HG03457 (cell line): ENCODE measurements around the gene ELAVL2.

ENCODE experiments used
- ATAC-seq: cut with Tn5 transposase; IDR thresholded peaks from one replicate; pipeline ENCODE4 v1.9.1; 2021; ENCODE audit warnings: moderate number of reproducible peaks; ENCODE audit not compliant: unreplicated experiment

Gene ELAVL2

DNA sequence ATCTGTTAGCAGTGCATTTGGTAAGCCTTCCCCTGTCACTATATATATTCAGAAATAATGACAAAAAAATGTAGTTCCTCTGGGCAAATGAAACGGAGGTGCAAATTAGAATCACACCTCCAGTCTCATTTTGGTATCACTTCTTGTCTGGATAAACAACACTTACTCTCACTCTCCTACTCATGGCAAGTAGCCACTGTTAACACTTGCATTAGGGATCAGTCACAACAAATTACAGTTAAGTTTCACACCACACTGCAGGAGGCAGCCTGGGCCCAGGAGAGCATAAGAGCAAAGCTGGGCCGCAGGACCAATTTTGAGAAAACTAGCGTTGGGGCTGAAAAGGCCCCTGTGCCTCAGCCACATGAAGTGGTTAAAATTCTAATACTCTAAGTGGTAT, 161.0 kb downstream of the ELAVL2 start:
- ATAC-seq, result no peak

DNA sequence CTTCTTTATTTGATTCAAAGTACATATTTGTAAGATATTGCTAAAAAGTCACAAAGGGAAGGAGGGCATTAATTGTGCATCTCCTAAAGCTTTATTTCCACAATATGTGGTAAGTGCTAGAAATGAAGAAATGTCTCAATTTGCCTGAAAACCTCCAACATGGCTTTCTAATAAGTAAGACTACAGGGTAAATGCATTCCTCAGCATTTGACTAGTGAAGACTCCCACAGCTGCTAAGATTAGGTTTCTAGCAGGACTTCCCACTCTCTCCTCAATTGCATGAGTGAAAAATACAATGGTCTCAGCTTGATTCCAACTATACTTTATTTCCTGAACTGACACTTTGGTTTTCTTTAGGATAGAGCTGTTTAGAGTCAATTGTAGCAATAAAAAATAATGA, 162.1 kb downstream of the ELAVL2 start:
- ATAC-seq, result no peak

DNA sequence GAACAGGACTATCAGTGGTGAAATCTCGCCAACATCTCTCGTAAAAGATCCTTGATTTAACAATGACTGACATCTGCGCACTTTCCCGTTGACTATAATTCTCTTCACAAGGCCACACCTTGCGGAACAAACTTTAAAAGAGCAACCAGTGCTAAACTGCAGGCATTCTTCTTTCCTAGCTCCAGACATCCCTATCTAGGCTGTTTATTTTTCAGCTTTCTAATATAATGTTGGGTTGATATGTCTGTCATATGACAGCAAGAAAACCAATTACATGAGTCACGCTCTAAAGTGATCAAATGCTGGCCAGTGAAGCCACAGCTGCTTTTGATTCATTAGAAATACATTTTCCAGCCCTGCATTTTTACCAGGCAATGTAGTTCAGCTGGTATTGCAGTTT, 162.5 kb downstream of the ELAVL2 start:
- no peak for ATAC-seq

DNA sequence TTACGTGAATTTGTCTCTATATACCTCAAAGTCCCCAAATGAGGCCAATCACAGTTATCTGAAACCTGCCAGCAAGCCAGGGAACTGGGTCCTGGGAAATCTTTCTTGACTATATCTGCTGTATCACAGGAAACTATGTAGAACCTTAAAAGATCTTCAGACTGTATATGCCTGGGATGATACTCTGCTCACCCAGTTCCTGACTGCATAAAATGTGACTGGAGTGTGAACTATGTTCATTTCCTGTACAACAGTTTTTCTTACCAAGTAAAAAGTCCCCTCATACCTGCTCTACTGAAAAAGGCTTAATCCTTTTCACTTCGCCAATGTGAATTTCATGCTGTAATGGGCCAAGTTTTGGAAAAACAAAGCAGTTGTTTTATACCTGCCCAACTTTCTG, 162.9 kb downstream of the ELAVL2 start:
- no peak for ATAC-seq

DNA sequence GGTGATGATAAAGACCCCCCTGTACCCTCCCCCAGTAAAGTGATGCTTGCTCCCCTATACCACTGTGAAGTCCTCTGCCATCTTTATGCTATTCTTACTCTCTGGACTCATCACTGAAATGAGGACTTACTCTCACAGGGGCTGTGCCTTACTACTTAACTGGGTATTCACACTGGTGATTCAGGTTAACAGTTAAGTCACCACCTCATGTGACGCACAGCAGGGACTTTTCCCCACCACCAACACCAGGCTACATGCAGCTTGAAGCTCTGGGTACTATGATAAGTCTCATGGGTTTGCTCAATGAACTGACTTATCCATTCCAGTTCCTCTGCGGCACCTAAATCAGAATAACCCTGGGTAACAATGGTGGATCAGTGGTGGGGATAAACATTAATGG, 163.7 kb downstream of the ELAVL2 start:
- ATAC-seq, result no peak

DNA sequence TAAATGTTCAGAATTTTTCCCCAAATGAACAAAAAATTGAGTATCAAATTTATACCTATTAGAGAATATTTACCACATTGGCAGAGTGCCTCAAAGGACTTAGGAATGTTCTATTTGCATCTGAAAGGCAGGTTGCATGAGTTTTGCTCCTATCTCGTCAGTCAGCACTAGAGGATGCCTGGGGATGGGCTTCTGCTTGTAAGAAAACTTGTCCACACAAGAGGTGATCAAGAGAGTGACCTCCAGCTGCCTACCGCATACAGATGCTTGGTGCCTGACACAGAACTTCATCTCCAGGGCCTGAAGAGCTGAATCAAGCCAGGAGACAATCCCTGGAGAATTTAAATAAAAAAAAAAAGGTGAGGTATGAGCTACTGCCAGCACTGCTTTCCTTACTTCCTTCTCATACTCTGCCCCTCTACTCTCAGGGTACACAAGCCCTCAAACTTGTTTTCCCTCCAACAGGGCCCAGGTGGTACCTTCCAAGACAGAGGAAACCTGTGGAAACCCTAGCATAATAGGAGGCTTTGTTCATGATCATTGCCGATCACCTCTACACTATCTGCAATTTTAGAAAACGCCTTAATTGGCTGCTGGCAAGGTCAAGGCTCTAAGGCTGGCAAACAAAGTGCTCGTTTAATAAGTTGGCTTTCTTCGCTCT, 166.6 kb downstream of the ELAVL2 start:
- no peak for ATAC-seq

DNA sequence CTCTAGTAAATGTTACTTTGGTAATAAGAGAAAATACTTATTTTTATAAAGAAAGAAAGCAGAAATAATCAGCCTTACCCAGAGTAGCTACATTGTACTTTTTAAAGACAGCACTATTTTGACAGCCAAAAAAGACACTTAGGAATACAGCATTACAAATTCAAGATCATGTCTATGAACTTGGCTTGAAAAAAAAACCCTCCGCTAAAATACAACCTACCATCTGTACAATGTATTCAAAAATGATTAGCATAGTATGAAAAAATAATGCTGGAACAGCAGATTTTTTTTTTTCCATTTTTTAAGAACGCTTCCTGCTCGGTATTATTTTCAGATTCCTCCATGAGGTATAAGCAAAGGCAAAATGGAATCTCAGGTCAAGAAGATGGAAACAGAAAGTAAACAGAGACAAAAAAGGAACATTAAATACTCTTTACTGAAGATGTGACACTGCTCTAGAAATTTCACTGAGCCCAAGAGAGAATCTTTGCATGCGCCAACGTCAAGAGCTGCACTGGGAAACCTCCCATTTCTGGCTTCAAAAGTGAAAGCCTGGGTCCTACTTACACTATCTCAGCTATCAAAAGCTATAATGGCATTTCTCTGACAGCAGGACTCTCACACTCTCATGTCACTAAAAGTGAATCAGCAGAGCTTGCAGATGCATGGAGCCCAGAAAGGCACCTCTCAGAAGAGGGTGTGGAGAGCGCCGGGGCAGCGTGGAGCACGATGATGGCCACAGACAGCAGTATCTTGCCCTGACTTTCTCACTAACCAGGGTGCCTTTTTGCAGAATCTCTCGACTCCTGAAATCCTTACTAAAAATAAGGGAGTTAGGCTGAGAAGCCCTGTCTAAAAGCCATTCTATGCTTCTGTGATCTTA, 167.4 kb downstream of the ELAVL2 start:
- ATAC-seq, result no peak

DNA sequence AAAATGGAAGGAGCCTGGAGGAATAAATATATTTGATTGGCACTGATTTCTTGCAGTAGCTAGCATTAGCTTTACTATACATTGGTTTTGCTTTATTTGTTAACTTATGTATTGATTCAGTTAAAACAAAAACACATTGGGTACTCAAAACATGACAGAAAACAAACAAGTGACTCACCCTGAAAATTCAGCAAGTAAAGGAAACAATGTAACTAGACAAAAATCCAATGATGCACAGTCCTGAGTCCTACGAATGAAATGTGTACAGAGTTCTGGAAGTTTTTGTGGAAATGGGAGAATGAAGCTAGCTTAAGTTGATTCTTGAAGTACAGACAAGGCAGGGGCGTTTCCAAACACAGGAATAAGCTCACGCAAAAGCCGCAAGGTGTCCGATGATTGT, 175.0 kb downstream of the ELAVL2 start:
- no peak for ATAC-seq

DNA sequence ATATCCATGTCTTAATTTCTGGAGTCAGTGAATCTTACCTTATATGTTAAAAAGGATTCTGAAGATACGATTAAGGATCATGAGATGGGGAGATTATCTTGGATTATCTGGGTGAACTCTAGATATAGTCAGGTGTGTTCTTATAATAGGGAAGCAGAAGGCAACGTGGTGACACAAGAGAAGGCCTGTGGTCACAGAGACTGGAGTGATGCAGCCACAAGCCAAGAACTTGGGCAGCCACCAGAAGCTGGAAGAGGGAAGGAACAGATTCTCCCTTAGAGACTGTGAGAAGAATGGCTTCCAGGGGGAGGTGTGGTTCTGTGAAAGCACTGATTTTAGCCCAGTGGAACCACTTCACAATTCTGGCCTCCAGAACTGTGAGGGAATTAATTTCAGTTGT, 177.4 kb downstream of the ELAVL2 start:
- no peak for ATAC-seq

DNA sequence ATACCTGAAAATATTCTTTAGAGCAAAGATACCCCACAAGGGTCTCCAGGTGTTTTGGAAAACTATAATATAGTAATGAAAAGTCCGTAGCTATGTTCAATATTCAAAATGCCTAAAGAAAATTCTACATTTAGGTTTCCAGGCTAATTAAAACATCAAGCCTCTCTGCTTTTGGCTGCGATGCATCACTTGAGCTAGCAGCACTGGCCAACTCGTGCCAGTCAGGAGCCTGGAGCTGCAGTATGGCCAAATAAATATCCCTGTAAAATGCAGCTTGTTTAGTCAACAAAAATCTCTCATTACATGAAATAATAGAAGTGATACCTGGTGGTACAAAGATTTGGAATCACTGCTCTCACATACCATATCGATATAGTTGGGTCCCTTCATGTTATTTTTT, 181.1 kb downstream of the ELAVL2 start:
- ATAC-seq, result no peak

DNA sequence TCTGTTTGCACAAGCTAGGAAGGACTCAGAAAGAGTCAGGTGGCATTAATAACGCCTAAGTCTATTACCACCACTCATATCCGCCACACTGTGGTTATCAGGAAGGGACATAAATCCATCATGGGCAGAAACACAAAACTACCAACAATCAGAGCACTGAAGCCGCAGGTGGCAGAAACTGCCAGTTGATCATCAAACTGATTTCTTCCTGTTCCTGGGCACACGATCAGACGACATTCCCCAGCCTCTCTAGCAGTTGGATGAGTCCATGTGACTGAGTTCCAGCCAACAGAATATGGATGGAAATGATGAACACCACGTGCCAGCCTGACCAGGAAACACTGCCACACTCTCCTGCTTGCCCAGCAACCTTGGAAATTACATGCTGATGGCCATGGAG, 181.7 kb downstream of the ELAVL2 start:
- ATAC-seq, result no peak

DNA sequence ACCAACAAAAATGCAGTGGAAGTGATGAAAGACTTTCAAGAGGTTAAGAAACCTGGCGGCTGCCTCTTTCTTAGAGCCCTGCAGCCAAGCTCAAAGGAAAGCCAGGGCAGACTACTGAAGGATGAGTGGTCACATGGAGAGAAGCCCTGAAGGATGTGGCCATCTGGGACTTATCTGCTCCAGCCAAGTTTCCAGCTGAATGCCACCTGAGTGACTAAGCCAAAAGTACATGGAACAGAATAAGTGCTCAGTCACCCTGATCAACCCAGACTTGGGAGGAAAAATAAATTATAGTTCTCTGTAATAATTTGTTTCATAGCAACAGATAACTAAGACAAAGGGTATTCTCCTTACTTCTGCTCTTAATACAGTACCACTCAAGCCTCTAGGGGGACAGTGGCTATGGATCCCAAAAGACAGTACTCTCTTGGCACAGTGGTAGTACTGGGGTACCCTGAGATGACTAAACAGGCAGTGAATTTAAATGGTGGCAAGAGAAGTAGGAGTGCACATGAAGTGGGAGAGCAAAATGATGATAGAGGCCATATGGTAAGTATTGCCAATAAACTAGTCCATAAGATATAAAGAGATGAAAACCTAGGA, 182.3 kb downstream of the ELAVL2 start:
- no peak for ATAC-seq
